ENCODE measurements around the gene RNF223.

DNA sequence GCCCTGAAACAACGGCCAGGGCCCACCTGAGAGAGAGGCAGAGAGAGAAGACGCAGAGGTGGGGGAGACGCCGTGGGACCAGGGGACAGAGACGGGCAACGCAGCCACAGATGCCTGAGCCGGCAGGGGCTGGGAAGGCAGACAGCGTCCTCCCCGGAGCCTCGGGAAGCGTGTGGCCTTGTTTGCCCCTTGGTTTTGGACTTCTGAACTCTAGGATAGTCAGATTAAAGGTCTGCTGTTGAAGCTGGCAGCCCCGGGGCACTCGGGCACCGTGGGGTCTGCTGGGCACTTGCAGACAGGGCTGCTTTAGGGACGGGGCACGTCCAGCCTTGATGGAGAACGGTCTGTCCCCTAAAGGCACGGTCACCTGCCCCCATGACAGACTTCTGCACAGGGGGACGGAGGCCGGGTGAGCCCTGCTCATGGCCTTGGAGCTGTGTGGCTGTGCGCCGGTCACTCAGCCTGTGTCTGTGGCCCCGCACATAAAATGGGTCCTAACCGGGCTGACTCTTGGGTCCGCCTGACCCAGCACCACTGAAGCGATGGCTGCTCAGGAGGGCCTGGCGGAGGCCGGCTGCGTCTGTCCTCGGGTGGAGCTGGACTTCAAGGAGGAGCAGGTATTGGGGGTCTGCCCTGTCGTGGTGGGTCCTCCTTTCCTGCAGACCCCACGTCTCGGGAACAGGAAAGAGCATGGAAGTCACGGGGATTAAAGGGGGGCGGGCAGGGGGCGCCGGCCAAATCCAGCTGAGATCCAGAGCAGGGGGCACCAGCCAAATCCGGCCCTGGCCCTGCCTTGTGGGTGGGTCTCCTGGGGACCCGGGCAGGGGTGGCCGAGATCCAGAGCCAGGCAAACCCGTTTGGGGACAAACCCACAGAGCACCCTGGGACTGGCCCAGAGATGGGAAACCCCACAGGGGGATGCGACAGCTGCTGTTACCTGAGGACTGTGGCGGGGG lies 9.6 kb upstream of the RNF223 start:
- TF ChIP-seq, protein P1, sequence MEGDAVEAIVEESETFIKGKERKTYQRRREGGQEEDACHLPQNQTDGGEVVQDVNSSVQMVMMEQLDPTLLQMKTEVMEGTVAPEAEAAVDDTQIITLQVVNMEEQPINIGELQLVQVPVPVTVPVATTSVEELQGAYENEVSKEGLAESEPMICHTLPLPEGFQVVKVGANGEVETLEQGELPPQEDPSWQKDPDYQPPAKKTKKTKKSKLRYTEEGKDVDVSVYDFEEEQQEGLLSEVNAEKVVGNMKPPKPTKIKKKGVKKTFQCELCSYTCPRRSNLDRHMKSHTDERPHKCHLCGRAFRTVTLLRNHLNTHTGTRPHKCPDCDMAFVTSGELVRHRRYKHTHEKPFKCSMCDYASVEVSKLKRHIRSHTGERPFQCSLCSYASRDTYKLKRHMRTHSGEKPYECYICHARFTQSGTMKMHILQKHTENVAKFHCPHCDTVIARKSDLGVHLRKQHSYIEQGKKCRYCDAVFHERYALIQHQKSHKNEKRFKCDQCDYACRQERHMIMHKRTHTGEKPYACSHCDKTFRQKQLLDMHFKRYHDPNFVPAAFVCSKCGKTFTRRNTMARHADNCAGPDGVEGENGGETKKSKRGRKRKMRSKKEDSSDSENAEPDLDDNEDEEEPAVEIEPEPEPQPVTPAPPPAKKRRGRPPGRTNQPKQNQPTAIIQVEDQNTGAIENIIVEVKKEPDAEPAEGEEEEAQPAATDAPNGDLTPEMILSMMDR (IDR thresholded peaks at IDR 0.05): no peak
- TF ChIP-seq, protein P2, sequence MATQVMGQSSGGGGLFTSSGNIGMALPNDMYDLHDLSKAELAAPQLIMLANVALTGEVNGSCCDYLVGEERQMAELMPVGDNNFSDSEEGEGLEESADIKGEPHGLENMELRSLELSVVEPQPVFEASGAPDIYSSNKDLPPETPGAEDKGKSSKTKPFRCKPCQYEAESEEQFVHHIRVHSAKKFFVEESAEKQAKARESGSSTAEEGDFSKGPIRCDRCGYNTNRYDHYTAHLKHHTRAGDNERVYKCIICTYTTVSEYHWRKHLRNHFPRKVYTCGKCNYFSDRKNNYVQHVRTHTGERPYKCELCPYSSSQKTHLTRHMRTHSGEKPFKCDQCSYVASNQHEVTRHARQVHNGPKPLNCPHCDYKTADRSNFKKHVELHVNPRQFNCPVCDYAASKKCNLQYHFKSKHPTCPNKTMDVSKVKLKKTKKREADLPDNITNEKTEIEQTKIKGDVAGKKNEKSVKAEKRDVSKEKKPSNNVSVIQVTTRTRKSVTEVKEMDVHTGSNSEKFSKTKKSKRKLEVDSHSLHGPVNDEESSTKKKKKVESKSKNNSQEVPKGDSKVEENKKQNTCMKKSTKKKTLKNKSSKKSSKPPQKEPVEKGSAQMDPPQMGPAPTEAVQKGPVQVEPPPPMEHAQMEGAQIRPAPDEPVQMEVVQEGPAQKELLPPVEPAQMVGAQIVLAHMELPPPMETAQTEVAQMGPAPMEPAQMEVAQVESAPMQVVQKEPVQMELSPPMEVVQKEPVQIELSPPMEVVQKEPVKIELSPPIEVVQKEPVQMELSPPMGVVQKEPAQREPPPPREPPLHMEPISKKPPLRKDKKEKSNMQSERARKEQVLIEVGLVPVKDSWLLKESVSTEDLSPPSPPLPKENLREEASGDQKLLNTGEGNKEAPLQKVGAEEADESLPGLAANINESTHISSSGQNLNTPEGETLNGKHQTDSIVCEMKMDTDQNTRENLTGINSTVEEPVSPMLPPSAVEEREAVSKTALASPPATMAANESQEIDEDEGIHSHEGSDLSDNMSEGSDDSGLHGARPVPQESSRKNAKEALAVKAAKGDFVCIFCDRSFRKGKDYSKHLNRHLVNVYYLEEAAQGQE (IDR thresholded peaks at IDR 0.05; ENCODE audit: insufficient read depth in 1 of 2, low read depth in 2 of 2, low read length in 1 of 2): no peak
- TF ChIP-seq TCF7L2 (IDR thresholded peaks at IDR 0.05; ENCODE audit: low read depth, low read length): no peak
- TF ChIP-seq POLR2AphosphoS5 (IDR thresholded peaks at IDR 0.05; ENCODE audit: low read depth, low read length): no peak
- TF ChIP-seq SIN3A (IDR thresholded peaks at IDR 0.05; ENCODE audit: borderline replicate concordance, insufficient read depth, low read depth, low read length): no peak

Data from Panc1 (cell line).